ENCODE data around the gene AGAP5.
"Not testable (repeated sequence)": the region's sequence is repeated elsewhere in the genome, so short reads cannot be mapped to it uniquely, and the experiment has no call there.

Gene AGAP5

GRCh38 chr10:73697675-73698159 is at the start of gene AGAP5:
TSS of gene AGAP5 (minus strand) at chr10:73698109. CDS start at chr10:73697755, 354 bp downstream.
- FAIRE-seq = not testable (repeated sequence)

GRCh38 chr10:73746721-73747120 is 48.8 kb upstream of the AGAP5 start:
- no peak for FAIRE-seq

- FAIRE-seq = no peak
These were observed 46.7 kb upstream of the AGAP5 start for GRCh38 chr10:73744664-73744975.

GRCh38 chr10:73743905-73744663 is 46.2 kb upstream of the AGAP5 start, which contains the start of gene SEC24C:
TSS of gene SEC24C (plus strand) at chr10:73744372. CDS start at chr10:73746833, 2,461 bp downstream.
- peak; percentile 87 for FAIRE-seq

- FAIRE-seq = no peak
These were observed 45.5 kb upstream of the AGAP5 start for GRCh38 chr10:73743327-73743904.

GRCh38 chr10:73742454-73742734 is 44.5 kb upstream of the AGAP5 start:
- no peak for FAIRE-seq

GRCh38 chr10:73740501-73741254 is 42.8 kb upstream of the AGAP5 start:
- FAIRE-seq = not testable (repeated sequence)

- no peak for FAIRE-seq
These were observed 36.9 kb upstream of the AGAP5 start for GRCh38 chr10:73734796-73735305.

- FAIRE-seq = no peak
These were observed 36.3 kb upstream of the AGAP5 start for GRCh38 chr10:73734028-73734720.

- FAIRE-seq = no peak
These were observed 35.2 kb upstream of the AGAP5 start for GRCh38 chr10:73732931-73733623.

GRCh38 chr10:73732426-73732825 is 34.5 kb upstream of the AGAP5 start:
- FAIRE-seq = no peak

GRCh38 chr10:73731588-73732375 is 33.9 kb upstream of the AGAP5 start:
- FAIRE-seq = no peak

GRCh38 chr10:73730153-73730906 is 32.4 kb upstream of the AGAP5 start:
- FAIRE-seq = no peak

GRCh38 chr10:73729781-73730152 is 31.9 kb upstream of the AGAP5 start:
- not testable (repeated sequence) for FAIRE-seq

- no peak for FAIRE-seq
These were observed 25.6 kb upstream of the AGAP5 start for GRCh38 chr10:73723516-73723915.

- FAIRE-seq = not testable (repeated sequence)
These were observed 22.7 kb upstream of the AGAP5 start for GRCh38 chr10:73720561-73720960.

GRCh38 chr10:73717556-73717955 is 19.6 kb upstream of the AGAP5 start:
- FAIRE-seq = no peak

GRCh38 chr10:73716251-73716650 is 18.3 kb upstream of the AGAP5 start:
- FAIRE-seq = no peak

- FAIRE-seq = not testable (repeated sequence)
These were observed 17.6 kb upstream of the AGAP5 start for GRCh38 chr10:73715179-73716156.

GRCh38 chr10:73714483-73714882 is 16.6 kb upstream of the AGAP5 start:
- not testable (repeated sequence) for FAIRE-seq

Data from A204.1 (cell line).